ENCODE data around the gene SPHKAP. TPM values are rescaled to one million over a fixed set of nuclear protein-coding genes. Genes with fewer than 3 reads are reported as not detected.

SPHKAP gene
- total and polyA plus RNA-seq, 2 of the 4 experiments (the other 2 are of a cell fraction): not detected

DNA sequence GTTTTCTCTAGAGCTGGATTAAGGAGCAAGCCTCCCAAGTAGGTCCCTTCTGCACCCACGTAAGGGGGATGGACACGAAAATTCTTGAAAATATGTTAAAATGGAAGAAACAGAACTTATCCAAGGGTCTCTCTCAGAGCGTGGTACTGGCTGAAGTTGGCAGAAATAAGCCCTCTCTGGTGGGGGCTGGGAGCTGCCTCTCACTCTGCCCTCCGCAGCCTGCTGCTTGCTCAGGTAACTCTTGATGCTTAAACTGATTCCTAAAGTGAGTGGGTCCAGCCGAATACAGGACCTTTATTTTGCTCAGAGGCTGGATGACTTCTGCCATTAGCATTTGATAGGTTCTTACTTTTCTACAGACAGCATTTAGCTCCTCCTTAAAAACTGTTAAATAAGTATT, 78.1 kb downstream of the SPHKAP start:
- Histone ChIP-seq H3K56ac (ENCODE audit: extremely low read depth, insufficient read depth, low read length) (no peak overlapping the region), H3K79me1 (ENCODE audit: low read depth in 1 of 2, low read length in 2 of 2) (no peaks in the 10 kb centered on the region), H3K9ac (ENCODE audit: low read depth, low read length) (no peak overlapping the region), H4K20me1 (ENCODE audit: insufficient read depth, low read length) (no peaks in the 10 kb centered on the region), H4K91ac (ENCODE audit: insufficient read depth, low read depth, low read length) (no peak overlapping the region), H2AK5ac (ENCODE audit: low read depth, low read length) (no peak overlapping the region), H2BK20ac (ENCODE audit: low read depth, low read length) (no peak overlapping the region), H3K36me3 (ENCODE audit: control insufficient read depth, insufficient read depth, low read length) (no peaks in the 10 kb centered on the region), H4K8ac (ENCODE audit: low read depth in 2 of 2, low read length in 2 of 2) (no peak overlapping the region), H3K27me3 (ENCODE audit: control insufficient read depth, insufficient read depth, low read length) (no peaks in the 10 kb centered on the region), H3K14ac (replicated peaks; ENCODE audit: low read depth, low read length) (no peak overlapping the region), H3K4me3 (ENCODE audit: insufficient read depth, low read depth, low read length) (no peak overlapping the region), H3K18ac (ENCODE audit: low read depth, low read length) (no peak overlapping the region), H3K4ac (ENCODE audit: low read depth, low read length) (no peak overlapping the region), H3K4me2 (ENCODE audit: low read depth, low read length) (no peak overlapping the region), H4K5ac (ENCODE audit: low read depth, low read length) (no peak overlapping the region), H2BK15ac (ENCODE audit: low read depth, low read length) (no peak overlapping the region), H2BK120ac (ENCODE audit: low read depth, low read length) (no peak overlapping the region), H2BK5ac (ENCODE audit: low read depth, low read length, poor library complexity, severe bottlenecking) (no peak overlapping the region), H2AK9ac (replicated peaks; ENCODE audit: low read depth, low read length, poor library complexity) (no peak overlapping the region), H3K9me1 (ENCODE audit: insufficient read depth, low read length) (no peaks in the 10 kb centered on the region), H3K23ac (ENCODE audit: low read depth, low read length) (no peak overlapping the region), H2AFZ (replicated peaks; ENCODE audit: low read length, poor library complexity) (no peak overlapping the region), H3K9me3 (ENCODE audit: control insufficient read depth, insufficient read depth, low read length) (peaks cover 7% of the 10 kb centered on the region), H3K4me1 (ENCODE audit: control insufficient read depth, insufficient read depth, low read length) (no peaks in the 10 kb centered on the region), H3K27ac (ENCODE audit: insufficient read depth, low read length) (no peak overlapping the region)
- CTCF ChIA-PET: no interaction called here
- in situ Hi-C loops (cut with MboI; ENCODE audit: low sequenced_read_pairs): no loop called here
- no peak for DNase-seq
- dilution Hi-C loops (cut with HindIII; ENCODE audit: low sequenced_read_pairs, unreplicated experiment): no loop called here
- TF ChIP-seq FOS (IDR thresholded peaks at IDR 0.05; ENCODE audit: low read depth, low read length): no peak
- TF ChIP-seq MXI1 (IDR thresholded peaks at IDR 0.05; ENCODE audit: borderline replicate concordance, low read depth, low read length): no peak
- TF ChIP-seq, protein P1, sequence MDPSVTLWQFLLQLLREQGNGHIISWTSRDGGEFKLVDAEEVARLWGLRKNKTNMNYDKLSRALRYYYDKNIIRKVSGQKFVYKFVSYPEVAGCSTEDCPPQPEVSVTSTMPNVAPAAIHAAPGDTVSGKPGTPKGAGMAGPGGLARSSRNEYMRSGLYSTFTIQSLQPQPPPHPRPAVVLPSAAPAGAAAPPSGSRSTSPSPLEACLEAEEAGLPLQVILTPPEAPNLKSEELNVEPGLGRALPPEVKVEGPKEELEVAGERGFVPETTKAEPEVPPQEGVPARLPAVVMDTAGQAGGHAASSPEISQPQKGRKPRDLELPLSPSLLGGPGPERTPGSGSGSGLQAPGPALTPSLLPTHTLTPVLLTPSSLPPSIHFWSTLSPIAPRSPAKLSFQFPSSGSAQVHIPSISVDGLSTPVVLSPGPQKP (IDR thresholded peaks at IDR 0.05; ENCODE audit: borderline replicate concordance, low read depth, low read length): no peak
- no peak for TF ChIP-seq RAD21 (IDR thresholded peaks at IDR 0.05; ENCODE audit: low read length)
- TF ChIP-seq NFE2L2 (IDR thresholded peaks at IDR 0.05; ENCODE audit: low read depth, low read length): no peak
- no peak for TF ChIP-seq BHLHE40 (IDR thresholded peaks at IDR 0.05; ENCODE audit: low read depth, low read length)
- no peak for TF ChIP-seq MAZ (IDR thresholded peaks at IDR 0.05; ENCODE audit: borderline replicate concordance, low read depth, low read length)
- BruUV-seq (replicated peaks): no TSS peak
- POLR2A ChIA-PET (ENCODE audit: unreplicated experiment): no interaction called here
- intact Hi-C loops (cut with micrococcal nuclease): no loop called here
- WGBS, 2 experiments (ENCODE audit: extremely low coverage in 2 of 2, insufficient read length in 1 of 2): no CpG with 5 or more reads among the region's 5 CpGs
- ATAC-seq (ENCODE audit: low read depth): no peak

All from IMR-90 (cell line).